GM18498 (cell line): ENCODE data around the gene ENTHD1.
"Not testable (repeated sequence)": the region's sequence is repeated elsewhere in the genome, so short reads cannot be mapped to it uniquely, and the experiment has no call there.

ENCODE experiments used
- ATAC-seq: cut with Tn5 transposase; IDR thresholded peaks from one replicate; pipeline ENCODE4 v1.9.1; 2021; ENCODE audit warnings: mild to moderate bottlenecking, moderate library complexity; ENCODE audit not compliant: unreplicated experiment

Gene ENTHD1

DNA sequence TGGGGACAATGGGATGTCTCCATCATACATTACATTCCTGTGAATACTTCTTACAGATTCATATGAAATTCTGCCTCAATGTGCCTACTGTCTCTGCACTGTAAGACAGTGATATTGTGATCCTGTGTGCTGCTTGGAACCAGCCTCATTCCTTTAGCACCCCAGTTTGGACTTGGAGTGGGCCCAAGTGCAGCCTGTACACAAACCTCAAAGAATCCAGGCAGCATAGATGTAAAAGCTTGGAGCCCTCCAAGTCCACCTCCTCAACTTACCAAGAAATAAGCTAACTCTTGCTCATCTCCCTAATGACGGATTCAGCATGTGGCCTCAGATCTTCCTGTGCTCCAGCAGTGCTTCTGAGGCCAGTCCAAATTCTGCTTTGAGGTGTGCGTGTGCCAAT is 31.7 kb upstream of the ENTHD1 start:
- ATAC-seq = no peak

DNA sequence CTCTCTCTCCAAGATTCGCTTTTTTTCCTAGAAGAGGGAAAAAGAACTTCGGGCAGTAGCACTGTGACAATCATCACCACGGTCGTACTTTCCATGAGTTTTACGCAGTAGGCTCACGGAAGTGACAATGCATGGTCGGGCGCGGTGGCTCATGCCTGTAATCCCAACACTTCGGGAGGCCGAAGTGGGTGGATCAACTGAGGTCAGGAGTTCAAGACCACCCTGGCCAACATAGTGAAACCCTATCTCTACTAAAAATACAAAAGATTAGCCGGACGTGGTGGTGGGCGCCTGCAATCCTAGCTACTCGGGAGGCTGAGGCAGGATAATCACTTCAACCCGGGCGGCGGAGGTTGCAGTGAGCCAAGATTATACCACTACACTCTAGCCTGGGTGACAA is 30.7 kb upstream of the ENTHD1 start:
- no peak for ATAC-seq

DNA sequence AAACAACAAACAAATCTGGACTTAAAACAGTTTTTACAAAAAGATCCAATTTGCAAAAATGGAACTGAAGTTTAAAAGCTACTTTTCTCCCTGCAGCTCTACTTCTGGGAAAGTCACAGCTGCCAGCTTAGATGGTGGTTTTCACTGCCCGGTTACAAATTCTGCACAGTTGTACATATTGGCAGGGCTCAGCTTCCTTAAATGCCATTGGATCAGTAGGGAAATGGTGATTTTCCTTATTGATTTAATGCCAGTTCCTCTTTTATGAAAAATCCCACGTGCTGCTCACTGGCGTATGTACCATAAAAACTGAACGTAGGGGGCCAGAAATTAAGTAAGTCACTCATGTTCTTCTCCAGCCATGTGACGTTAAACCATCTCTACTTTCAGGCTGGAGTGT is 30.1 kb upstream of the ENTHD1 start:
- ATAC-seq = no peak

DNA sequence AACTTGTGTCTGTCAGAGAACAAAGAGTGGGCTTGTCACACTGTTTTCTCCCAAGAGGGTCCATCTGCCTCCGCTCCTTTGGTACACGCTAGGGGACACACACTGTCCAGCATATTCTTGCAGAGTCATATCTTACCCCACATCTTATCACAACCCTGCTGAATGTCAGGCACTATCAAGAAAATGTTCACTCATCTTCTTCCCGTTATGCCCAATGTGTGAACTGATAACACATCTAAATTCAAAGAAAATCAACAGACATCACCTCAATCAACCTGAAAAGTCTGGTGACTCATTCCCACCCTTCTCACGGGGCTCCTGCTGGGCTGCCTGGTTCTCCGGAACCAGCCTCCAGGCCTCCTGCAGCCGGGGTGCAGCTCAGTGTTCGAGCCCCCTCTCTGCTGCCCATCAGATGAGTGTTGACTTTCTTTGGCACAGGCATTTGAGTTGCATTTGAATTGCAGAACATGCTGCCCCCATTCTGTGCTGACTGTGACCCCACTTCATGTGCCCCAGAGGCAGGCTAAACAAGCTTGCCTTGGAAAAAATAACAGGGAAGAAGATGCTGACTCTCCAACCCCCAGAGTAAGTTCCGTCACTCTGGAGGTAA is 26.7 kb upstream of the ENTHD1 start:
- no peak for ATAC-seq

DNA sequence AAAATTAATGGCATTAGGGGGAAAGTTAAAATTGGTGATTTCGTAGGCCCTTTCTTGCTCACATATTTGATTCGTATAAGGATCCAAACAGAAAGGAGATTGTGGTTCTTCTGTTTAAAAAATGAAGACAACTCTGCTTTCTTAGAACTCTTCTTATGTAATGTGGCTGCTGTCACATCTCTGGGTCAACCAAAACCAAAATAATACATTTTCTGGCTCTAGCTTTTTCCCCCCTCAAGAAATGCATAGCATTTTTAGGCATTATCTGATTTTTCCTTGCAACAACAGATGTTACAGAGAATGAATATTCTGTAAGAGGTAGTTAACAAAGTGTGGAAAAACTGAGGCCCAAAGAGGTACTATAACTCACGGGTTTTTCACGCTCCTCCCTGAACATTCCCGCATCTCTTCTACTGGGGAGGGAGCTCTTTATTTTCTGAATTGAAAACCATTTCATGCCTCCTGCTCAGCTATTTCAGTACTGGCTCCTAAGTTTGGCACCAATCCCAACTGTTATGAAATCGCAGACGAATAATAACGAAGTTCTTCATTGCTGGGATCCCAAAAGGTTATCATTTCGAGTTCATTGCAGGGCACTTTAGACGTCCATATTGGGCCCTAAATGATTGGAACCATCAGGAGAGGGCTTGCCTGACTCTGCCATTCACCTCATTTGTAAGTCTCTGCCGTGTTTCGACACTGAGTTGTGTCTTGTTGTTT is 24.4 kb upstream of the ENTHD1 start:
- ATAC-seq = no peak

DNA sequence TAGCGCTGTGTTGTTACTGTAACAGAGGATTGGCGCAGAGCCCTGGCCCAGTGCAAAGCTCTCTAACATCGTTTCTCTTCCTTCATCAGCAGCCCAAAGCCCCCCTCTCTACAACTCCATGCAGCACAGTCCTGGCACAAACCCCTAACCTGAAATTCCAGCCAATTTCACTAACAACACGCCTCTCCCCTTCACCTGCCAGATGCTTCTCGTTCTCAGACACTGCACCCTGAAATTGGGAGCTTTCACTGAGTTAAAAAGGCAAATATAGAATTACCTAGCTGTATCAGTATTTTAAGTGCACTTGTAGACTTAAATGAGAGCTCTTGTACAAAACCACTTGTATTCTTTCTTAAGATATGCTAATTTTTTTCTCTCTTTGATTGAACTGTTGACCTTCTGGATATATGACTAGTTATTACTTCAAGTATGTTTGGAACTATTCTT is 23.7 kb upstream of the ENTHD1 start:
- no peak for ATAC-seq

DNA sequence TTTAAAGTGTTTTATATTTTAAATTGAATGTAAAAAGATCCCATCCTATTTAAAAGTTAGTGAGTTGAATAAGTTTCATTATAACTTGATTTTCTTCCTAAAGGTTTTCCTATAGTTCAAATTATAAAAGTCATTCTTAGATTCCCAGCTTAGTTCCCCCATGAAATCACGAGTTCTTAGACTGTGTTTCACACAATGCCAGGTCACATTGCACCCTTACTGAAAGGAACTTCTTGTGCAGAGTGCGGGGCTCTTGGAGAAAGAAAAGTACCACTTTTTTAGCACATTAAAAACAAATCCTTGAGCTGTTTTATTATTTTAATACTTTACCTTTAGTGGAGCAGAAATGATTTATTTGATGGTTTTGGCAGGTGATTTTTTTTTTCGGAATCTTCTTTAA is 22.9 kb upstream of the ENTHD1 start:
- no peak for ATAC-seq

DNA sequence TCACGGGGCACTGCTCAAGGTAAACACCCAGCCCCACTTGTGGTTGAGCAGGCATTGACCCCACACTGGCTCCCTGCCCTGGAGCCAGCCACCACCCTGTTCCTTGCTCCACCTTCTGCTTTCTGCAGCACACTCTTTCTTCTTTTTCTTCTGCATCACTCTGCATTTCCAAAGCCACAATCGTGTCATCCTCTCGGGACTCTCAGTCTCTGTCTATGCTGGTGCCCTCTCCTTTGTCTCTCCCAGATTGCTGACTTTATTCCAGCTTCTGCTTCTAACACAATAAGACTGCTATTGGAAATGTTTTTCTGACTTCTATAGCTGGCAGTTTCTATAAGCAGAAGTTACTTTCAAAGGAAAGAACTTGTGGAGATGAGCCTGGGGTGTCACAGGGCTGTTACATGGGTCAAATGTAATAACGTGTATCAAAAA is 21.8 kb upstream of the ENTHD1 start:
- no peak for ATAC-seq

DNA sequence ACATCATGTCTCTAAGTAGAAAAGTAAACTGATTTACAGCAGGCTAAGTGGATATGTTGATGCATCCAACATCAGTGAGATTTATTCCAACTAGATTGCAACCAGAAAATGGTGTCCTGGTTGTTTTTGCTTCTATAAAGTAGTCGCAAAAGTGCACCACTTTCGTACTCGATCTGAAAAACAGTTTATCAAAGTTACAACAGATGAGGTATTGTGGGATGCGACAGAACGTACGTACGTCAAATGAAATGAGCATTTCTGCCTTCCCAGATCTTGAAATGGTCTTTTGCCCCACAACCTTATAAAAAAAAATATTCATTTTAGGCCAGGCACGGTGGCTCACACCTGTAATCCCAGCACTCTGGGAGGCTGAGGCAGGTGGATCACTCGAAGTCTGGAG is 21.0 kb upstream of the ENTHD1 start:
- no peak for ATAC-seq

DNA sequence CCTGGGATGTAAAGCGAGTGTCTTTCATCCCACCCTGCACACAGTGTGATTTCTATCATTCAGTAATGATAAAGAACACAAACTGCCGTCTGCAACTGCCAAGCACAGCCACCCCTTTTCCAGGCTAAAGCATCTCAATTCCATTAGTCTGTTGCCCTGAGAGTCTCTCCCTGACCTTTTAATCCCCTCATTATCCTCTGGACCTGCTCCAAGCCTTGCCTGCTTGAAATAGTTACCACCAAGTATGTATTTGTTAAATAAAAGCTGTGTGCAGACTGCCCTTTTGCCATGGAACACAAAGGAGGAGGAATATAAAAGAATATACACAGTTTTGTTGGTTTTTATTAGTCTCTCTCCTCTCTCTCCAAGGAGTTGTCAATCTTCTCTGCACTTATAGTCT is 20.3 kb upstream of the ENTHD1 start:
- no peak for ATAC-seq

DNA sequence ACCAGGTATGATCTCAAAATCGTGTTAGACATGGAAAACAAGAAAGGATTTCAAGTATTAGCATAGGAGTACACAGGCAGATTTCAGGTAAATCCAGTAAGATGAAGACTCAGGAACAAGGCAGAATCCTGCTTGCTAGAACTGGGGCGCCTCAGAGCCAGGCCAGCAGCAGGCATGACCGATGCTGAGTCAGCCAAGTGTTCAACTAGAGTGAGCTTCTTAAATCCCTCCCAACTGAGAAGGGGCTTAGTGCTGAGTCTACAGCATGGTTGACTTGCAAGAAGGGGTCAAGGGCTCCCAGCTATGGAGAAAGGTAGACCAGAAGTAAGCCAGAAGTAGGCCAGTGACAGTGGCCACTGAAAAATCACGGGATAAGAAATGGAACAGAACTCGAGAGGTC is 19.8 kb upstream of the ENTHD1 start:
- no peak for ATAC-seq

DNA sequence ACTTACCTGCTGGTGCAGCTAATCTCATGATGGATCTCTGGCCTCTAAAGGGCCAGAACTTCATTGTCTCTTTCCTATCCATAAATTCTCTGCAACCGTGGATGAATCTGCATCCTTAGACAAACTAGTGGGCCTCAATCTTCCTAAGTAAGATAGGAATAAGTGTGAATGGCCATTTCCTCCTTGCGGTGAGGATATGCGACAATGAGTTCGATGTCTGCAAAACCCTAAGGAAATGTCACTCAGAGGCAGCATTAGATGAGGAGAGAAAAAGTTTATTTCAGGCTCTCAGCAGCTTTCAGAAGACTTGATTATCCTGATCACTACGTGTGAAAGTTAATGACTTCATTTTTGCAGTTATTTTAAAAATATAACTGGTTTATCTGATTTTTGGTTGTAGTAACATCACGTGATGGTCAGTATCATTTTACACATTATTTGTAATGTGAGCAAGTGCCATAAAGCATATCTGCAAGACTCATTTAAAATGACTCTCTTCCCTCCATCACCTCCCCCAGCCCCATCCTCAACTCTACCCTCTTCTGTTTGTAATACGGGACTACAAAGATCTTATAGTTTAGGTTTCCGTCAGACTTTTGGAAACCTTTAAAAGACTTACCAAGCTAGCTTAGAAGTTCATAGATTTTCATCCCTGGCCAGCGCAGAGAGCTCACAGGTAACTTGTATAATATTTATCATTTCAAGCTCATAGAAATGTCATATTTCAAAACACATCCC is 17.5 kb upstream of the ENTHD1 start:
- ATAC-seq = no peak

DNA sequence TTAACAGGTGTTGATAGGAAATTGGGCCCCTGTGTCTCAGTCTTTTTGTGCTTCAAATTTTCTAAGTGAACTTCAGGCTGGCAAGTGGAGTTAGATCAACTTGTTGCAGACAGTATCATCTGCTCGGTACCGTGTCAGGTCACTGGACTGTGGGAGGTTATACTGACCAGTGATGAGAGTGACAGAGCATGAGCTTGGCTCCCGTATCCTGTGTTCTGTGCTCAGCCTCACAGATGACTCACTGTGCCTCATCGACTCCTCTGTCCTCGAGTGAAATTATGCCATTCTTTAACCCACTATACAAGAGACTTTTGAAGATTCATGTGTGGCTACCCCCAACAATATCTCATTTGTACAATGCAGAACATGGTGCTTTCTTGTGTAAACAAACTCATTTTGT is 15.2 kb upstream of the ENTHD1 start:
- no peak for ATAC-seq

DNA sequence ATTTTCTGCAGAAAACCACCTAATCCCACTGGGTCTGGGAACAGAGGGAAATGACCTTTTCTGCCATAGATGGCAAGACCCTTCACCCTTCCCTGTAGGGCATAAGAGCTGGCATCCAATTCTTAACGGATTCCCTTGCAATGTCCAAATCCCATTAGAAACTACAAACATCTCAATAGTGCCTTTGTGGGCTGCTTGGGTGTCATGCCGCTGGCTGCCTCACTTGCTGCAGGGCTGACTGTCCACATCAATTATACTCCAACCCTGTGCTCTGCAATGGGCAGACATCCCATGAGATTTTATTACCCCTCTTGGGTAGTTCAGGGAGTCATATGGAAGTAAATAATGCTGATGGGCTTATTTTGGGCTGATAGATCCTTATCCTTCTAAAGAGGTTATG is 14.6 kb upstream of the ENTHD1 start:
- no peak for ATAC-seq

DNA sequence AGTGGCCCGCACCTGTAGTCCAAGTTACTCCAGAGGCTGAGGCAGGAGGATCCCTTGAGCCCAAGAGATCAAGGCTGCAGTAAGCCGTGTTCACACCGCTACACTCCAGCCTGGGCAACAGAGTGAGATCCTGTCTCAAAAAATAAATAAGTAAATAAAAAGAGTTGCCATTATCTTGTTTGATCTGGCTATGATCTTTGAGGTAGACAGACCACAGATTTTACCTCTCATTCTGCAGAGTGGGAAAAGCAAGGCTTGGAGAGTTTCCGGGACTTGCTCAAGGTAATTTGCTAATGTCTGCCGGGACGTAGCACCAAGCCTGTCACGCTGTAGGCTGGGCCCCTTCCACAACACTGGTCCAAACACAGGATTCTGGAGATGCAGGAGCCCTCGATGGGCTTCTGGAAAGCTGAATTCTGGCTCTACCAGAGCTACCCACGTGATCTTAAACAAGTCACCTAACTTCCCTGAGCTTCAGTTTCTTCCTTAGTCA is 14.1 kb upstream of the ENTHD1 start:
- no peak for ATAC-seq

DNA sequence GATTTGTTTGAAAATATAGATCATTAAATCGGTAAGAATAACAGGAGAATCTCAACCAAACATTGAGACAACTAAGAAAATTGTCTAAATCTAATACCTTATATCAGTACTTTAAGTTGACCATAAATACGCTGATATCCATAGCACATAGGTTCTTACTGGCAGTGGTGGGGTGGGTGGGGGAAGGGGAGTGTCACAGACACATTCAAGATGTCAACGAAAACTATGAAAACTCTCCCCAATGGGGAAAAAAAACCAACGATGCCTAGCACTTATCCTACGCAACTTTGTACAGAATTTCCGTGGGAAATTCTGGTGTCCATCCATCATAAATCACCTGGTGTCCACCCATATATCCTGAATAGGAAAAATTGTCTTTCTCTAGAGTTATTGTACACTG is 13.5 kb upstream of the ENTHD1 start:
- no peak for ATAC-seq

DNA sequence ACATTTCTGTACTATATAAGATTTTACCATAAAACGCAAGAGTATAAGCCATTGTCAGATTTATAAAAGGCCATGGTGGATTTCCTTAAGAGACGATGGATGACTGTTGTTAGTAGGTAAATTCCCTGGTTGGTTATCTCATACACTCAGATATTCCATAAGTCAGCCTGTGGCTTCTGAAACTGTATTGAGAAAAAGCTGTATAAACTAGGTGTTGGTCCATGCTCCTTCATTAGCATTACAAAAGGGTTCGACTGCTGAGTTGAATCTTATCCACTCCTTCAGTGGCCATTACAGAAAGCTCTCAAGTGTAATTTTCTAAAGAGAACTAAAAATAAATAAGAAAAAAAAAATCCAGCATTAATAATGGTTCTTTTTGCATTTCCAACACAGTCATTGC is 12.6 kb upstream of the ENTHD1 start:
- ATAC-seq = no peak

DNA sequence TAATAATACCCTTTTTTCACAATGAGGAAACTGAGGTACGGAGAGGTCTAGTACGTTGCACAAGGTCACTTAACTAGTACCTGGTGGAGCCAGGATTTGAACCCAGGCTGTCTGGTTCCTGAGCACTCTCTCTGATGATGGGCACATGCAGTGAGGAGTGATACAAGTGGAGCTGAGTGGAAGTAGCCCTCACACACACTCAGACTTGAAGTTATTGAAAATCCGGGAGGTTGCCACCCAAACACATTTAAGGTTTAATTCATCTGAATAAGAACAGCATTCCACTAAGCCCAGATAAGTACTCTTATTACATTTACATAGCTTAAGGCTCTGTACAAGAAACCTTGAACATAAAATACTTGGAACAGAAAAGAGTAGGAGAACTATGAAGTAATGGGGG is 12.1 kb upstream of the ENTHD1 start:
- ATAC-seq = no peak

DNA sequence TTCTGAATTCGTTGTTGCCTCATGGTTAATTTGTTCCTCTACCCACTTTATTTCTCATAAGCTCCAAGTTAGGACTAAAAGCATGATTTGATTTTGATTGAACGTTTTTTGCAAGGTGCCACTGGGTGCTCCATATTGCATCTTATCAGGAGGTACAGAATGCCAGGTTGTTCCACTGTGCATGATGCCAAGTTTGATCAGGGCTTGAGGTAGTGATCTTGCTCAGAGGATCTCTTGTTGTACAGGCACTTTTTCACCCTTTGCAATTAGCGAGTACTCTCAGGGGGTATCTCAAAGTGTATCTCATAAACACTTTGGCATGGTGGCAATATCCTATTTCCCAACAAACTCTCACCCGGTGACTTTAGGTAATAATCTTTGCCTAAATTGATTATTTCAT is 11.3 kb upstream of the ENTHD1 start:
- no peak for ATAC-seq

DNA sequence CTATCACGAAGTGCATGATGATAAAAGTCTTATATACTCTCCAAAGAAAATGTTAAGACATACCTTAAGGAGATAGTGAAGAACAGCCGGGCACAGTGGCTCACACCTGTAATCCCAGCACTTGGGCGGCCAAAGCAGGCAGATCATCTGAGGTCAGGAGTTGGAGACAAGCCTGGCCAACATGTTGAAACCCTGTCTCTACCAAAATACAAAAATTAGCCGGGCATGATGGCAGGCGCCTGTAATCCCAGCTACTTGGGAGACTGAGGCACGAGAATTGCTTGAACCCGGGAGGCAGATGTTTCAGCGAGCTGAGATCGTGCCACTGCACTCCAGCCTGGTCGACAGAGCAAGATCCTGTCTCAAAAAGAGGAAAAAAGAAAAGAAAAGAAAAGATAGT is 10.5 kb upstream of the ENTHD1 start:
- not testable (repeated sequence) for ATAC-seq

DNA sequence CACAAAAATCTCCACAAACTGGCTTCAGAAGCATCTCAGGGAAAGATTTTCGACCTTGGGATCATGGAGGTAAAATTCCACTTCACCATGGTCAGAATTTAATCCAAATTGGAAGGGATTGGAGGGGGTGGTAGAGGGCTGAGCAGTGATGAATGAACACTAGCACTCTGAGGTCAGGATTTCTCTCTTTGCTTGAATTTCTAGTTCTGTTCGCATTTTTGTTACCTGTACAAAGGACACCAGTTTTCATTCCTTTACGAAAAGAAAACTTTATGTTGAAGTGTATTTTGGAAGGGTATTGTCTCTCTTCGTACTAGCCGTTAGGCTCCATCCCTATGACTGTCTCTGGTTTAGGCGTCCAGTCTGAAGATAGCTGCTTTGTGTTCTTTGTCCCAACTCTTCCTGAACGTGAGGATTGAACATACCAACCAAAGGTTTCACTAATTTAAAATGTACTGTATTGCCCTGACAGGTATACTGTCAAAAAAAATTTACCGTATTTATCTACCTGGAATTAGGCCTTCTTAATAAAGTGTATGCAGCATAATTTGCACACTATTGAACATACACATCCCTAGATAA is 8.1 kb upstream of the ENTHD1 start:
- ATAC-seq = no peak
